GM21360 (cell line): ENCODE measurements around the gene PDE3A.
"Not testable (repeated sequence)": the region's sequence is repeated elsewhere in the genome, so short reads cannot be mapped to it uniquely, and the experiment has no call there.

ENCODE experiments used
- ATAC-seq: cut with Tn5 transposase; IDR thresholded peaks from one replicate; pipeline ENCODE4 v1.9.1; 2021; ENCODE audit warnings: mild to moderate bottlenecking, moderate library complexity; ENCODE audit not compliant: unreplicated experiment

PDE3A gene

GRCh38 chr12:20372326-20373096, 4.2 kb downstream of the PDE3A start:
- no peak for ATAC-seq

- no peak for ATAC-seq
Observed at GRCh38 chr12:20374795-20375194, 6.5 kb downstream of the PDE3A start.

DNA sequence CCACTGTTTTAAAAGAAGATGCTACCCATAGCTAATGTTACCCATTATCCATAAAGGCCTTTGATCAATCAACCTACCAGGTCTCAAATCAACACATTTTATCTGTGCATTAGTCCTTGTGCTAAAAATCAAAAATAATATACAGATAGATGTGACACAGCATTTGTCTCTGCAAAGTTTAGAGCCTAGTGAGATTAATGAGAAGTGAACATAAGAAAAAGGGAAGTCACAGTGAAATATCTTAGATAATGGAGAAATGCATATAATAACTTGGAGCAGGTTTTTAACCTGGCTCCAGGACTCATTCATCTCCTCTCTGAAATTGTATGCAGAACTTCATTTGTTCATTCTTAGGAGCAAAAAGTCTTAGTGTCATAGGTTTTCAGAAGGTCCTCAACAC, 7.2 kb downstream of the PDE3A start:
- ATAC-seq = no peak

GRCh38 chr12:20376984-20377383, 8.6 kb downstream of the PDE3A start:
- no peak for ATAC-seq

DNA sequence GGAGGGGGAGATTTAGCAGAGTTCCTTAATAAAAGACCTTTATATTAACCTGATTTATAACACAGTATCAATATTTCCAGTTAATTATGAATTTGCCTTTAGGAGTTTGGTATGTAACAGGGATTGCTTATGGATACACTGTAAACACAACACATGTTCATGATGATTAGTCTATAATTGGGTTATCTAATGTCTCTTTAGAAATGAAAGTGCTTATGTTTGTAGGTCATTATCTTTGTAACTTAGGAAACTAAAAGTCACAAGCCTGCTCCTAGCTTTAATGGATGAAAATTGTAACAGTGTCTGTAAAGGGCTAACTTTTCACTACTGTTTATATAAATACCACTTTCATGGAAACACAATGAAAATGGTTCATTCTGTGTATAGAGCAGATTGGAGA, 9.4 kb downstream of the PDE3A start:
- ATAC-seq = no peak

DNA sequence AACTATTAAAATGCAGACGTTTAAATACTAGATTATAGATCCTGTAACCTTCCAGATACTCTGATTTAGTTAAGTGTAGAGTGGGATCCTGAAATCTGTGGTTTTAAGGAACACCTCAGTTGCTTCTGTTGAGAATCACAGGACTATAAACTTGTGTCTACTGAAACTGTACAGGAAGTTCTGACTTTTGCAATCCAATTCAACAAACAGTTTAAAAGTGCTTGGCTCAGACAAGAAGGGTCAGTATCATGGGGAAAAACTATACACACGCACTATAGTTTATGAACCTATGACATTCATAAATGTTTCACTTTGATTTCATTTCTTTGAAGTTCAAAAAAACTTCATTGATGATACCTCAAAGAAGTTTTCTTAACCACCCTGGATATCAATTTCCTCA, 13.8 kb downstream of the PDE3A start:
- ATAC-seq = no peak

- no peak for ATAC-seq
Observed at GRCh38 chr12:20383612-20384011, 15.3 kb downstream of the PDE3A start.

GRCh38 chr12:20384836-20385235, 16.5 kb downstream of the PDE3A start:
- ATAC-seq = not testable (repeated sequence)

DNA sequence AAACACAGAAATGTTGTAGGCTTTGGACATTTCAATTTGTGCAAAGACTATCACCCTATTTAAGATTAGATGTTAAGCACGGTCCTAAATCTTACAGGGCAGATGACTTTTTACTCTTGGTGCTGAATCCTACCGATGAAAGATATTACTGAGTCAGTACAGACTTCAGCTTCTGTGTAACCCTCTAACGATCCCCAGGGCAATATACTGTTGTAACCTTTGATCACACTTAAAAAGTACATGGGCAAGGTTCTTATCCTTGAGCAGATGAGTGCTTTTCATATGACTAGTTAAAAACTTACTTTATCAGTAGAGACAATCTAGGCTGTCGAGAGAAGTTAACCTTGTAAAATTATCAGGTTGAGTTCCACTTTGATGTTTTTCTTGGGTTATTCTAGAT, 22.5 kb downstream of the PDE3A start:
- ATAC-seq = no peak

DNA sequence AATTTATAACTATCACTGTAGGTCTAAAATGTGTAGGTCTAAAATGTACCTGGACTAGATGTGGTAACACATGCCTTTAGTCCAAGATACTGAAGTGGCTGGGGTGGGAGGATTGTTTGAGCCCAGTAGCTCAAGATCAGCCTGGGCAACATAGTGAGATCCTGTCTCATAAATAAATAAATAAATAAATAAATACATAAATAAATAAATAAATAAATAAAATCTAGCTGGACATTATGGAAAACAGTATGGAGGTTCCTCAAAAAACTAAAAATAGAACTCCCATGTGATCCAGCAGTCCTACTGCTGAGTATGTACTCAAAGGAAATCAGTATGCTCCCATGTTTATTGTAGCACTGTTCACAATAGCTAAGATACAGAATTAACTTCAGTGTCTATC, 24.0 kb downstream of the PDE3A start:
- ATAC-seq = no peak

DNA sequence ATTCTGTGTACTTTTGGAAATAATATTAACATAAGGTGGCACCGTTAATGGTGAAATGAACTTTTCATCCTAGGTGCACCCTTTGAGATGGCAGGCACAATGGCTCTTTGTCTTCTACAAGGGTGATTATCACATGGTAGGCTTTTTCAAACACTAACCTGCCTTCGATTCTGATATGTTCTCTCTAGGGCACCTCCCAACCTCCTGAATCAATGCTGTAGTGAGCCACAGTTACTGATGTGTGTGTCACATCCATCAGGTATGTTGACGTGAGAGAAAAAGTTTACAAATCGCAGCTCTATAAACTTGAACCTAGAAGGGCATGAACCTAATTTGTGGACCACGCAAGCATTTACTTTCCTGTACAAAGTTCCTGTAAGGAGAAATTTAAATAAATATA, 25.4 kb downstream of the PDE3A start:
- ATAC-seq = no peak

DNA sequence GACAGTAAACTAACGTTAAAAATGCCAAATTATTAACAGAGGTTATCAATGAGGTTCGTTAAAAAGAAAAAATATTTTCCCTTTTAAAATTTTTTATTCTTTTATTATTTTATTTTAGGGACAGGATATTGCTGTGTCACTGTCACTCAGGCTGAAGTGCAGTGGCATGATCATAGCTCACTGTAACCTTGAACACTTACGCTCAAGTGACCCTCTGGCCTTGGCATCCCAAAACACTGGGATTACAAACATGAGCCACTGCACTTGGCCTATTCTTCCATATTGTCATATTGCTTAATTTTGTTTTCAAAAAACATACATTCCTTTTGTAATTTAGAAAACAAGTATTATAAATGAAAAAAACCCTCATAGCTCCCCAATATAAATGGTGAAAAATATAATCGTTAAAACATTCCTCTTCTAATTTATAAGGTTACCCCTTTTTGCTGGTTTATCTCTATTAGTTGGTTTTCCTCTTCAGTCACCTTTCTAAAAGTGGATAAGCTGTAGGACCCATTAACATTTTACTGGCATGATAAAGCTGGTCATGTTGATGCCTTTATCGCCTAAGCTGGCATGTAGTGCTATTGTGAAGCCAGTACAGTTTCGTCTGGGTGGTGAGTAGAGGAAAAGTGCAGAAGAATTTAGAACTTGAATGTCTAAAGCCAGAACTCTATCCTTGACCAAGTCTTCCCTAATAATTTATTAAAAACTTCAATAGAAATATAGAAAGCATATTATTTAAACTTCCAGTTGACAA, 27.6 kb downstream of the PDE3A start:
- ATAC-seq = no peak

DNA sequence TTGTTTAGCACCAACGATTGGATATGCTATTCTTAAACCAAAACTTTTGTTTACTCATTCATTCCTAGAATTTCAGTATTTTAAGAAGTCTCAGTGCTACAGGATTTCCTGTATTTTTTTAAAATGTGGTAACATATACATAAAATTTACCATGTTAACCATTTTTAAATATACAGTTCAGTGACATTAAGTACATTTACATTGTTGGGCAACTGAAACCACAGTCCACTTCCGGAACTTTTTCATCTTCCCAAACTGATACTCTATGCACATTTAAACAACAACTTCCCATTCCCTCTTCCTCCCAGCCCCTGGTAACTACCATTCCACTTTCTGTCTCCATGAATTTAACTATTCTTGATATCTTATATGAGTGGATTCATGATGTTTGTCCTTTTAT, 30.3 kb downstream of the PDE3A start:
- no peak for ATAC-seq

DNA sequence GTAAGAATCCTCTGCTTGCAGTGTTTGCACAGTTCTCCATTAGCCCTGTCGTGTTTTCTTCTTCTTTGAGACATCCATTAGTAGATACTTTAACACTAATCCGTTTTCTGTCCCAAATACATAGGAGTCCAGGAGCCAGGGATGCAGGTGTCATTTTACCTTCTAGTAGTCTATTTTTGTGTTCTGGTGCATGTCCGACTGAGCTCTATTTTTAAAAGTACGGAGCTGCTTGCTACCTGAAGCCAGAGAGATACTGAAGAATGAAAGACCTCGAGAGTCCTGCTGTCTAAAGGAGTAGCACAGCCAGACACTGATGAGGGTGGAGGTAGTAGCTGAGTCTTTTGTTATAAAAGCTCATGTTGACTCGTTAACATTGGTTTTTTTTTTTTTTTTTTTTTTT, 31.7 kb downstream of the PDE3A start:
- no peak for ATAC-seq

GRCh38 chr12:20403230-20403629, 34.9 kb downstream of the PDE3A start:
- ATAC-seq = no peak

GRCh38 chr12:20404576-20405346, 36.4 kb downstream of the PDE3A start:
- ATAC-seq = no peak

DNA sequence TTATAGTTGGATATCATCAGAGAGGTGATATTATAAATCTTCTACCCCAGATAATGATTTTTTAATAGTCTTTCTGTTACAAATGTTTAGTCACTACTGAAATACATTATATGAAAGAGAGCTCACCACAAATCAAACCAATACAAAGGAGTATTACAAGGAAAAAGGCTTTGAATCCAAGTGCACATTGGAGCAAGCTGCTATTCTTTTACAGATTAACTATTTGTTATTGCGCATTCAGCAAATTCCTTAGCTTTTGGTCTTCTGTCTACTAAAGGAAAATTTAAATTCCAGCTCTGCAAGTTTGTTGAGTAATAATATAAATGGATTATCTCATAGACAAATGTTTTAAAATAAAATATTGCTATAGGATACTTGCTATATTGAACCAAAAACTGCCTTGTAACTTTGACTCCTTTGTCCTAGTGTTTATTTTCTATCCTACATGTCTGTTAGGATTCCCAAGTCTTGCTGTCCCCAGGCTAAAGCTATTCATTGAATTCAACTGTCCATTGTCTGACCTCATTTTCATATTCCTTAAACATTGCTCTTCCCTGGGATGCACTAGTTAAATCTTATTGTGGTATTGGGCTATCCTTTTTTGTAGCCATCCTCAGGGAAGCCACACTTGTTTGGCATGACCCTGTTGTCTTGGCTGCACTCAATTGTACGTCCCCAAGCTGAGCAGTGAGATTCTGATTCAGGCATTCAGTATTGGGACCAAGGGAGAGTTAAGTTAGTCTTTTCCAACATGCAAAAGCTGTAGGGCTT, 41.5 kb downstream of the PDE3A start:
- no peak for ATAC-seq

- ATAC-seq = no peak
Observed at GRCh38 chr12:20410734-20411133, 42.4 kb downstream of the PDE3A start.

GRCh38 chr12:20411345-20411744, 43.0 kb downstream of the PDE3A start:
- ATAC-seq = no peak

- ATAC-seq = no peak
Observed at GRCh38 chr12:20415028-20415427, 46.7 kb downstream of the PDE3A start.

DNA sequence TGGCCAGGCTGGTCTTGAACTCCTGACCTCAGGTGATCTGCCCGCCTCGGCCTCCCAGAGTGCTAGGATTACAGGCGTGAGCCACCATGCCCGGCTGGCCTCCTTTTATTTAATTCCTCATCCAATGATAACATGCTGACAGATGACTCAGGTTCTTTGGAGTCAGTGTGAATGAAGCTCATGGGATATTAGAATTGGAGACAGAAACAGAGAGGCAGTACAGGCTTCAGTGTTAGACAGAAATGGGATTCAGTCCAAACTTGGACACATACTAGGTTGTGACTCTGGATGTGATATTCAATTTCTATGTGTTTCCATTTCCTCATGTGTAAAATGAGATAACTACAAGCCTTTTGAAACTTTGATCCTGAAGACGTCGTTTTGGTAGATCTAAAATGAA, 47.3 kb downstream of the PDE3A start:
- ATAC-seq = no peak
